Stimulated activated CD4-positive, alpha-beta T cell treated with anti-CD3 and anti-CD28 coated beads, Interleukin-2, amount 100 ng/mL, for 48 hours (primary cell): ENCODE results near the gene SULF2.
"Not testable (repeated sequence)": the region's sequence is repeated elsewhere in the genome, so short reads cannot be mapped to it uniquely, and the experiment has no call there.

Experiments used
- DNase-seq, 2 donors: peaks; one replicate each; pipeline ENCODE4 v3.0.0-alpha.2; 2020

Gene SULF2

DNA sequence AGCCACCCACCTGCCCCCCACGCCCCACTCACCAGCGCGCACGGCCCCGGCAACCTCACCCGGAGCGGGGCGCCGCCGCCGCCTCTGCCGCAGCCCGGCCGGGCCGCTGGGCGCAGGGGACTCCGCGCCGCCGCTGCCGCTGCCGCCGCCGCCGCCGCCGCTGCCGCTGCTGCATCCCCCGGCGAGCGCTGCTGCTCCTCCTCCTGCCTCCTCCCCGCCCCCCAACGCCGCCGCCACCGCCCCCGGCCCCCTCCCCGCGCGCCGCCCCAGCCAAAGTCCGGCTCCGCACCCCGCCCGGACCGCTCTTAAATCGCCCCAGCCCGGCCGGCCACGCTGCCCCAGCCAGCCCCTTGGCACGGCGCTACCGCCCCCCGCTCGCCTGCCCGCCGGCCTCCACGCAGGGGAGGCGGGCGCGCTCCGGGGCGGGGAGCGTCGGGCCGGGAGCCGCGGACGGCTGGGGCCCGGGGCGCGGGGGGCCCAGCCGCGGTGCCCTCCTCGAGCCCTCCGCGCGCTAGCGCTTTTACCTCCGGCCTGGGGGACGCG lies at the start of gene SULF2:
TSS of gene SULF2 (minus strand) at position 171 of the 543 bp plus-strand sequence. CDS start 28,118 bp downstream, outside the sequence.
- no peak for DNase-seq

- DNase-seq, result not testable (repeated sequence)
Measured at GRCh38 chr20:47831675-47832074, 46.4 kb upstream of the SULF2 start.

DNA sequence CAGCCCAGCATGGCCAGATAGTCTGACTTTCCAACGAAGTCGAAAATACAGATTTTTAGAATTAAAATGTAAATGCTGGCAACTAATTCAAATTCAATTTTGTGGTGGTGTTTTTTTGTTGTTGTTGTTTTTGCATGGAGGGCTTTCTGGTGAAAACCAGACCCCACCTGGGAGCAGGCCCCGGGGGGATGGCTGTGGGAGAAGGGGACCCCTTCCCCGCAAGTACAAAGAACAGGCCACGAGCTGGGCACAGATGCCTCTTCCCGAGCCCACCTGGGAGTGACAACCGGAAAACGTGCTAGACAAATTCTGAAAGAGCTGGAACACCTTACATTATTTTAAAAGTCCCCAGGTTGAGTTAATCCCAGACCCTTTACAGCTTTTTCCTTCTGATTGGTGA lies 41.4 kb upstream of the SULF2 start:
- DNase-seq, result not testable (repeated sequence)

GRCh38 chr20:47826006-47826405 lies 40.7 kb upstream of the SULF2 start:
- DNase-seq, result not testable (repeated sequence)

DNA sequence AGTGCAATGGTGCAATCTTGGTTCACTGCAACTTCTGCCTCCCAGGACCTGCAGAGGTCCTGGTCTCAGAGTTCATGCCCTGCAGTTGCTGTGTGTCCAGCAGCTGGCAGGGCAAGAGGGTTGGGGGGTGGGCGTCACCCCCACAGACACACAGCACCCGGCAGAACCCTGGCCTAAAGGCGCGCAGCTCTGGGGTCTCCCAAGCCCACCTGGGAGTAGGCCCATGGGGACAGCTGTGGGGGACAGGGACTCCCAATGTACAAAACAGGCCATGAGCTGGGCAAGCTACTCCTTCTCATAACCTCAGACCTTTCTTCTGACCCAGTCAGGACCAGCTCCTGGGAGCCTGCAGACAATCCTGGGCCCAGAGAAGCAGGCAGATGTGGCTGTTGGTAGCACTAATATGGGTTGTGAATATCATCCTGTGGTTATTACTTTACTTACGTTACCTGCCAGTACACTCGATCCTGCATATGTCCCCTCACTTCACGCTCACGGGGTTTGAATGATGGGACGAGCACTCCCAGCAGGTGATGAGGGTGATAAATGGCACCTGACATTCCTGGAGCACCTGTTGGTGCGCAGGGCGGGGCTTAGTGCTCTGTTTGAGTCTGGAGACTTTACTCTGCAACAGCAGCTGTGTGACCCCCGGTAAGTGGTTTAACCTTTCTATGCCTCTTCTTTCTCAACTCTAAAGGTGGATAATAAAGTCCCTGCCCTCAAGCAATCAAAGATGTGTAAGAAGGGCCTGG lies 39.9 kb upstream of the SULF2 start:
- no peak for DNase-seq

DNA sequence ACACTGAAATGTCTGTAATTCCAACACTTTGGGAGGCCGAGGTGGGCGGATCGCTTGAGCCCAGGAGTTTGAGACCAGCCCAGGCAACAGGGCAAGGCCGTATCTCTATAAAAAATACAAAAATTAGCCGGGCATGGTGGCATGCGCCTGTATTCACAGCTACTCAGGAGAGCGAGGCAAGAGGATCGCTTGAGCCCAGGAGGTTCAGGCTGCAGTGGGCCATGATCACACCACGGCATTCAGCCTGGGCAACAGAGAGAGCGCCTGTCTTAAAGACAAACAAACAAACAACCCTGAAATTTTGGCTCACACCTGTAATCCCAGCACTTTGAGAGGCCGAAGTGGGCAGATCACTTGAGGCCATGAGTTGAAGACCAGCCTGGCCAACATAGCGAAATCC lies 38.7 kb upstream of the SULF2 start:
- not testable (repeated sequence) for DNase-seq

DNA sequence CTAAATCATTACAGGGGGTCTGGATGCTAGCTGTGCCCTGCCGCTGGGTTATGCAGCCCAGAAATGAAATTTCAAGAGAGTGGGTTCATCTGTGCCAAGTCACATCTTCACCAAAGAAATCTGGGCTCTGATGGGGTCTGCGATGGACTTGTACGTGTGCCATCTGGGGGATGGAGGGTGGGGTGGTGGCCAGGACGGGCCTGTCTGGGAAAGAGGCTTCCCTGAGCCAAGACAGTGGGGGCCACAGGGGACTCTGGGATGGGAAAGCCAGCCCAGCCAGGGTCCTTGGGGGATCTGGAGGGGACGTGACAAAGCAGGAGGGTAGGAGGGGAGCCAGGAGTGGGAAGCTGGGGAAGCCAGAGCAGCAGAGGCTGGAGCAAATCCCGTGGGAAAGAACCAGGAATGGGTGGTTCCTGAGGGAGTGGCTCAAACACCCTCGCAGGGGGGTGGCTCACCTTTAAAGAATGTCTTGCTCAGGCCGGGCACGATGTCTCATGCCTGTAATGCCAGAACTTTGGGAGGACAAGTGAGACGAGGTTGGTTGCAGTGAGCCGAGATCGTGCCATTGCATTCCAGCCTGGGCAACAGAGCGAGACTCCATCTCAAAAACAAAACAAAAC lies 36.3 kb upstream of the SULF2 start:
- DNase-seq, result no peak

- no peak for DNase-seq
Measured at GRCh38 chr20:47818996-47819609, 33.8 kb upstream of the SULF2 start.

- DNase-seq, result no peak
Measured at GRCh38 chr20:47818466-47818865, 33.2 kb upstream of the SULF2 start.

DNA sequence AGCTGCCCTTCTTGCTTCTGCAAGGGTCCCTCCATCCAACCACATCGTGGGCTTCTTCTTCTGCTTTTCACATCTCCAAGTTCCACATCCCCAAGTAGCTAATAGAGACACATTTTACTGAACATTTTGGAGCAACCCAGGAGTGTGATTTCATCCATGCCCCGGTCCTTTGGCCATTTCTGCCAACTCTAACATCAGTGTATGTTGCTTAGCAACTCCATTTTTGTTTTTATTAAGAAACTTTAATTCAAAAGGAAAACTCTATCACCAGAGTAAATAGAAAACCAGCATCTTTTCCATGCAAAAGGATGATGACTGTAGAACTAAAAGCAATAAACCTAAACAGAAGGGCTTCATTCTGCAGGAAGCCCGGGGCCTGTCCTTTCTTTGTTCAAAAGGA lies 32.7 kb upstream of the SULF2 start:
- DNase-seq, result no peak

- no peak for DNase-seq
Measured at GRCh38 chr20:47817573-47817972, 32.3 kb upstream of the SULF2 start.

DNA sequence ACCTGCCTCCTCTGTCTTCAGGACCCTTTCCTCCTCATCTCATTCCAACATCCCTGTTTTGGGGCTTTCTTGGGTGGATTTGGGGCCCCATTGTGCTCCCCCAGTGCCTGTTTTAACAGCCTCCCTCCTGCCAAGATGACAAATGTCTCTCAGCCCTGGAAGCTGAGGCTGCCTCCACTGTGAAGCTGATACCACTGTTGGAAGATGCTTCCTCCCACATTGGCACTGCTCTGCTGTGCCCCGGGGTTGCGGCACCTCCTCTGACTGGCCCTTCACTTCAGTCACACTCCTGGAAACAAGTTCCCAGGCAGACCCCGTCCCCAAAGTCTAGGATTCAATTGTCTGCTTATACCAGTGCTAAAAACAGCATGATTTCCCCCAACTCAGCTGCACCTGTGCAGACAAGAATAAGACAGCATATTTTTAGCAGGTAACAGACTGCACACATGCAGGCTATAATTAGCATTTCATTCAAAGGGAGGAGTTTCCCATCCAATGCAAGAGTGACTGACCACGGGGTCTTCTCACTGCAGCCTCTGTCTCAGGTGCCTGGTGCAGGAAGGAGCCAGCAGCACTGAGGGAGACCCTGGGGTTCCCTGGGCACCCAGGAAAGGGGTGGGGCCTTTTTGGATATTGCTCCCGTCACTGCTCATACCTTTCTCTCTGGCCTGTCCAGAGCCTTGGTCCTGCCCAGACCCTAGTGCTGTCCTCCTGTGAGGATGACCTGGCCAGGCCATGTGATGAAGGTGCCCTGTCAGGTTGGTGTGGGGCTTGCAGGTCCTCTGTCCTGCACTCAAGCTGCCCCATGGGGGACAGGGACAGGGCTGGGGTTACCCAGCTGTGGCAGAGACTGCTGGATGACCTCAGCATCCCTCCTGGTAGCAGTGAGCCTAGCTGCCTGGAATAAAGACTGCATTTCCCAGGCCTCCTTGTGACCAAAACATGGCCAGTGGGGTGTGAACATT lies 31.5 kb upstream of the SULF2 start:
- DNase-seq, result no peak

- no peak for DNase-seq
Measured at GRCh38 chr20:47815866-47816265, 30.6 kb upstream of the SULF2 start.

DNA sequence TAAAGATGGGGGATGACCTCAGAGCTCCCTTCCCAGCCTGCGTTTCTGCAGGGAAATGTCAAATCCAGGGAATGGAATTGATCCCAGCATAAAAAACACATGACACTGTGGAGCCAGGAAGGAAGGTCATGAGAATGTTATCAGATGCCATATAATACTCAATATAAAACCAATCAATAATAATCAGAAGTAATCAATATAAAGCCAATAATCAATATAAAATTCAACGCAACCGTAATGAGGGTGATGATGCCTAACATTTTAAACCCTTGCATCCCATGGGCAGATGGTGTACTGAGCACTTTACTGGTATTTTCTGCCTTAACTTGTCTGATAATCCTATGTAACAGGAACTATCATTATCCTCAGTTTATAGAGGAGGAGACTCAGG lies 30.1 kb upstream of the SULF2 start:
- DNase-seq, result no peak

DNA sequence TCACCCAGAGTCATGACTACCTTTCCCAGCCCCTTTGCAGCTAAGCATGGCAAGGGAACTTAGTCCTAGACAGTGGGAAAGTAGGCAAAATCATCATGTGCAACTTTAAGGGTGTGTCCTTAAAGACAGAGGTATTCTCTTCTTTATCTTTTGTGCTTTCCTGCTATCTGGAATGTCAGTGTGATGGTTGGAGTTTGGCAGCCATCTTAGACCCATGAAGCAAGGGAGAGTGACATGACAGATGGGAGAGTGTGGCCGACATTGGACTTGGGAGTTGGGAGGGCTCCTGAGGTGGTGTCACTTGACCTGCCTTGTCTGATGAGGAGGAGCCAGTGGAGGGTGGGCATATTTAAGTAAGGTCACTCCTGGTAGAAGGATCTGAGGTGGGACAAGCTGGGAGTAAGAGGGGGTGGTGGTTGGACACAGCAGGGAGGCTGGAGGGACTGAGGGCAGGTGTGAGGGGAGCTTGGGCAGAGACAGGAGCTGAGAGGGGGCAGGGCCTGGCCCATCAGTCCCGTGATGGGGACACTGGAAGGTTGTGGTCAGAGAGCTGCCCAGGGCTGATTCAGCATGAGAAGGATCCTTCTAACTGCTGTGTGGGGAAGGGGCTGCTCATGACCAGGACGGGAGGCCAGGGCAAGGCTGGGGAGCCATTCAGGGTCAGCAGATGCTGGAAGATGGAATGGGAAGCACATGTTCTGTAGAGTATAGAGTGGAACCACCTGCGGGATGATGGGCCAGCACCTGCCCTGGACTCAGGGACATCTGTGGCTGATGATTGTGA lies 29.5 kb upstream of the SULF2 start:
- no peak for DNase-seq

DNA sequence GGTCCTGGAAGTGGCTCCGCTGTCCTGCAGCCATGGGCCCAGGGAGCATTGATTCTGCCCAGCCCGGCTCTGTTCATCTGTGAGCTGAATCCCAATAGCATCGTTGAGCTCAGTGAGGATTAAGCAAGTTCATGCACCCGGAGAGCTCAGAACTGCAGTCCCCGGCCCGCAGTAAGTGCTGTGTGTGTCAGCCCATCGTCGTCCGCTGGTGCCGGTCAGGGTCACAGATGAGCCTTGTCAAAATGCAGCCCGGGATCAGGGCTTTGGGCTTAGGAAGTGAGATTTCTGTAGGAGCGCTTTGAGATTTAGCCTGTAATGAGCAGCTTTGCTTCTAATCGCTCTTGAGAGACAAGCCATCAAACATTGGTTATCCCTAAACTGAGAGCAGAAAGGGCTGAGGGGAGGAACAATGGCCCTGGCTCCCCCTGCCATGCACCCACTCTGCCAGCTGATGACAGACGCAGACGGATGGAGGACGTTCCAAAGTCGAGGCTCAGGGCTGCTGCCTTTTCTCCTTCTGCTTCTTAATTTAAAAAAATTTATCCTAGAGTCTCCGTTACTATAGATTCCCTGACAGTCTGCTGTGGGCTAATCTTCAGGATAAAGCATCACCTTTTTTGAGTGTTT lies 25.6 kb upstream of the SULF2 start:
- no peak for DNase-seq

DNA sequence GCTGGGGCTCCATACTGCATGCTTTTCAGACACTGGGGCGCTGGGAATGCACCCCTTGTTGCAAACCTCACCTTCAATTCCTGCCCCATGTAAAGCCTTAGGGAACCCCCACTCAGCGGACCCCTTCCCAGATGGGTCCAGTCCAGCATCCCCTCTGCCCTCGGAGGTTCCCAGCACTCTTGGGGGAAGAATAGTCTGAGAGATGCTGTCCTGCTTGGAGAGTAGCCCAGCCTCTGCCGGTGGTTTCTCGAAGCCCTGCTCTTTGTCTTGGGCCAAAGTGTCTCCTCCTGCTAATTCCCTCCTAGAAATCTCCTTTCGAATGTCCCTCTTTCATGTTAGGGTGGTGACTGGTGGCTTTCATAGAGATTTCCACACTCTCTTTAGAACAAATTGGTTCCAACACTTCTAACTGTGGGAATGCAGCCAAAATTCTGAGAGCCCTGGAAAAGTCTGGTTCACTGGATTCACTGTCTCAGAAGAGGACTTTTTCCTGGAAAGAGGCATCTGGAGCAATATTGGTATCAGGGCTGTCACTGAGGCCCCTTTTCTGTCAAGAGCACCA lies 24.9 kb upstream of the SULF2 start:
- no peak for DNase-seq

DNA sequence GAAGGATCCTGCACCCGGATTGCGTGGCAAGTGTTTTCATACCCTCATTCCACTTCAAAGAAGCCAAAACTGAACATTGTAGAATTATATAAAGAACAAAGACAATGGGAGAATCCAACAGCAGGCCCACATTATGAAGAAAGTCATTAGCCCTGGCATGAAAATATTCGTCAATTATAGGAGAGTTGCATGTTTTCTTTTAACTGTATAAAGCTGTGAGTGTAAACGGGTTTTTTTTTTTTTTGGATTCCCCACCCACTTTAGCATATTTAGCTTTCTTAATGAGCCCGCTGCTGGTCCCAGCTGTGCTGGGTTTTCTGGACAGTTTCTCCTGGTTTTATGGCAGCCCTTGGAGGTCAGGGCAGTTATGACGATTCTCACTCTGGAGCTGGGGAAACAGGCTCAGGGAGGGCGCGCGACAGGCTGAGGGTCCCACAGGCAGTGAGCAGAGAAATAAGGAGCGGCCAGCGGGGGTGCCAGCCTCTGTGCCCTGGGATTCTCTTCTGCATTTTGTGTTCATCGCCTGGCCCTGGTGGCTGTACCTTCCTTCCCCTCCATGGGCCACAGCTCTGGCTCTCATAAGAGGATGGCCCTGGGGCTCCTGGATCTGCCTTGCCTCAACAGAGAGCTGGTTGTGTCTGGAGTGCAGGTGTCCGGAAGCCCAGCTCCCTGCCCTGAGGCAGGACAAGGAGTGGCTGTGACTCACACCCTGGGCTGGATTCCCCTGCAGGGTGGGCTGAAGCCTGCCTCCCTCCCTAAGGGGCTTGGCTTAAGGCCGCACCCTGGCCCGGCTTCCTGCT lies 24.1 kb upstream of the SULF2 start:
- no peak for DNase-seq

DNA sequence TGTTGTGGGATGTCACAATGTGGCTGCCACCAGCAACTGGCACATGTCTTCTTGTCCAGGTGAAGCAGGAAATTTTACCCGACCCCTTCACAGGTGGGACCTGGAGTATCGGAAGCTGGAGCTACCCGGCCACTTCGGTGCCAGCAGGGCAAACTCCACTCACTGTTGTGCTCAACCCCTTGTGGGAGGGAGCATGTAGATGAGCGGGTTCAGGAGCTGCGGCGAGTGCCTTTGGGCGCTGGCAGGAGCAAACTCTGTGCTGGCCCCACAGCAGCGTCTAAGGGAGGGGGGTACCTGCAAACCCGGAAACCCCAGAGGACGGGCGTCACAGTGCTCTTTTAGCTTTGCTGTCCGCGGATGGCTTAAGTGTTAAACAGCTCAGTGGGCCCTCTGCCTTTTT lies 20.7 kb upstream of the SULF2 start:
- no peak for DNase-seq

GRCh38 chr20:47804972-47805371 lies 19.7 kb upstream of the SULF2 start:
- not testable (repeated sequence) for DNase-seq
